WTC11 (cell line): ENCODE results near the gene ANKRD33B. TPM values are rescaled to one million over a fixed set of nuclear protein-coding genes. Genes with fewer than 3 reads are reported as not detected.

ENCODE experiments used
- ATAC-seq: fragments of 200-7000 bp; cut with Tn5 transposase; 2 replicates; pipeline ENCODE4 v1.10.0; 2021; ENCODE audit warnings: mild to moderate bottlenecking, moderate library complexity
- CTCF ChIA-PET: fragments of 300-600 bp; sonication (Branson Sonifier 250); formaldehyde crosslinking; loops from one replicate; lab custom pipeline; 2021; ENCODE audit warnings: antibody characterized with exemption; lab: Charles Lee
- POLR2A ChIA-PET: fragments of 350-600 bp; sonication (Branson Sonifier 250); formaldehyde crosslinking; loops from one replicate; lab custom pipeline; 2021; ENCODE audit warnings: antibody characterized with exemption; lab: Charles Lee
- DNase-seq: peaks from one replicate; pipeline ENCODE4 v3.0.0; 2021; ENCODE audit warnings: low spot score
- H3K27ac Mint-ChIP-seq: 2 replicates; pipeline ENCODE4 v1.8.0; 2021; ENCODE audit warnings: mixed read lengths
- H3K27me3 Mint-ChIP-seq: 2 replicates; pipeline ENCODE4 v1.8.0; 2021; ENCODE audit warnings: low read depth, mild to moderate bottlenecking, moderate library complexity, mixed read lengths
- H3K36me3 Mint-ChIP-seq: 2 replicates; pipeline ENCODE4 v1.8.0; 2021; ENCODE audit warnings: mixed read lengths
- H3K4me1 Mint-ChIP-seq: 2 replicates; pipeline ENCODE4 v1.8.0; 2022; ENCODE audit warnings: mixed read lengths
- H3K4me3 Mint-ChIP-seq: 2 replicates; pipeline ENCODE4 v1.8.0; 2021; ENCODE audit warnings: mild to moderate bottlenecking, moderate library complexity, mixed read lengths
- H3K9me3 Mint-ChIP-seq: 2 replicates; pipeline ENCODE4 v1.8.0; 2021; ENCODE audit warnings: mixed read lengths
- AR ChIP-seq: fragments of 250-450 bp; sonication (Bioruptor Pico); IDR thresholded peaks from 2 replicates; pipeline ENCODE4 v1.9.0; 2021; ENCODE audit warnings: mild to moderate bottlenecking
- CREB1 ChIP-seq: sonication (generic); formaldehyde crosslinking; IDR thresholded peaks from 2 replicates; pipeline ENCODE4 v1.8.0; 2023; ENCODE audit warnings: mild to moderate bottlenecking, missing genetic modification reagents
- E2F1 ChIP-seq: sonication (generic); formaldehyde crosslinking; IDR thresholded peaks from 2 replicates; pipeline ENCODE4 v1.8.0; 2022; ENCODE audit warnings: mild to moderate bottlenecking, missing genetic modification reagents
- ELF4 ChIP-seq: sonication (generic); formaldehyde crosslinking; IDR thresholded peaks from 2 replicates; pipeline ENCODE4 v1.8.1; 2022; ENCODE audit warnings: low read depth, mild to moderate bottlenecking, moderate library complexity, missing genetic modification reagents
- MYBL2 ChIP-seq: sonication (generic); formaldehyde crosslinking; IDR thresholded peaks from 2 replicates; pipeline ENCODE4 v1.8.1; 2023; ENCODE audit warnings: mild to moderate bottlenecking, moderate library complexity, missing genetic modification reagents
- NFATC4 ChIP-seq: fragments of 250-450 bp; sonication (Bioruptor Pico); IDR thresholded peaks from 2 replicates; pipeline ENCODE4 v1.9.0; 2021; ENCODE audit warnings: mild to moderate bottlenecking
- NR1H2 ChIP-seq: sonication (generic); formaldehyde crosslinking; IDR thresholded peaks from 2 replicates; pipeline ENCODE4 v1.9.0; 2021; ENCODE audit warnings: mild to moderate bottlenecking, moderate library complexity, missing genetic modification reagents
- PREB ChIP-seq: sonication (generic); formaldehyde crosslinking; IDR thresholded peaks from 2 replicates; pipeline ENCODE4 v1.8.1; 2022; ENCODE audit warnings: mild to moderate bottlenecking, missing genetic modification reagents, moderate library complexity, borderline replicate concordance
- RELA ChIP-seq: sonication (generic); formaldehyde crosslinking; IDR thresholded peaks from 2 replicates; pipeline ENCODE4 v1.8.1; 2022; ENCODE audit warnings: missing genetic modification reagents, mild to moderate bottlenecking, borderline replicate concordance
- USF1 ChIP-seq: sonication (generic); formaldehyde crosslinking; IDR thresholded peaks from 2 replicates; pipeline ENCODE4 v1.8.0; 2022; ENCODE audit warnings: mild to moderate bottlenecking, missing genetic modification reagents
- ZNF263 ChIP-seq: sonication (generic); formaldehyde crosslinking; IDR thresholded peaks from 2 replicates; pipeline ENCODE4 v1.8.1; 2022; ENCODE audit warnings: low read depth, mild to moderate bottlenecking, moderate library complexity, missing genetic modification reagents
- ZNF416 ChIP-seq: fragments of 250-450 bp; sonication (Bioruptor Pico); IDR thresholded peaks from 2 replicates; pipeline ENCODE4 v1.9.0; 2021; ENCODE audit warnings: mild to moderate bottlenecking, inconsistent platforms
- ZNF425 ChIP-seq: fragments of 250-450 bp; sonication (Bioruptor Pico); conservative IDR thresholded peaks from 2 replicates; pipeline ENCODE4 v1.9.0; 2021; ENCODE audit warnings: mild to moderate bottlenecking
- total RNA-seq: library from RNA; stranded (reverse); gene quantifications from 3 replicates; pipeline ENCODE4 v1.2.3, GENCODE V29; 2021
- TF ChIP-seq, protein P1 (sequence below): fragments of 200-600 bp; IDR thresholded peaks from 2 replicates; pipeline ENCODE4 v1.8.0; 2022; ENCODE audit warnings: antibody characterized with exemption
- TF ChIP-seq, protein P2 (sequence below): sonication (generic); formaldehyde crosslinking; IDR thresholded peaks from 2 replicates; pipeline ENCODE4 v1.8.1; 2023; ENCODE audit warnings: mild to moderate bottlenecking, missing genetic modification reagents, moderate library complexity

The ANKRD33B gene
- total RNA-seq, 1 experiment from 2014 or later: 9.2 TPM

DNA sequence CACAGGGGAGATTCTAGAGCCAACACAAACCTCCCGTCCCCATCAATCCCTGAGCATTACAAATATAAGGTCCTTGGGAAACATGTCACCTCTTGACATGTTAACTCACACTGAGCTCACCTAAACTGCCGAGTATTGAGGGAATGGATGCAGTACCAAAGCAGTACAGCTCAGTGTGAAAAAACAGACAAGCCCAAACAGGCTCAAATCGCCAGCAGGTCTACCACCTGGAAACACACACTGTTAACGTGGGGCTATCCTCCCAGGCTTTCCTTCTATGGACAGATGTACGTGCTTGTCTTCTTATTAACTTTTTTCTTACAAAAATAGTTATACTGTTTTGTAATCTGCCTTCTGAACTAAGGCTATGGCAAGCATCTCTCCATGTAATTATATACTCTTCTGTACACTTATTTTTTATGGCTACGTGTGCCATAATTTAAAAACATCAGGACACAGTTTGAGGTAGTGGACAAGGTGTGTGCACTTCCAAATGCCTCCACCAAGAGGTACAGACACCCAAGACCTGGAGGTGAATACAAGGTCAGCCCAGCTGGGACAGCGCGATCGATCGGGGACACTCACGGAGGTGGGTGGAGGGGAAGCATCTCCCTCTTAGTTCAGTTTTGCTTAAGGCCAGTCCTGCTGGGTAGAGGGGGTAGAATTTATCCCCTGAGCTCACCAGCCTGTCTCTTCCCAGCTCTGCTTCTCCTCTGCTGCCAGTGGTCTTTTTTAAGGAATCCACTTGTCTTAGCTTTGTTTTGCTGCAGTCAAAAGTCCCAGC, 120.6 kb downstream of the ANKRD33B start (continued):
- TF ChIP-seq ZNF416: no peak
- no peak for TF ChIP-seq RELA (CRISPR knock-in tag)
- no peak for TF ChIP-seq CREB1 (CRISPR knock-in tag)
- TF ChIP-seq NR1H2 (CRISPR knock-in tag): no peak
- no peak for TF ChIP-seq ZNF425 (CRISPR knock-in tag)
- TF ChIP-seq, all 79 proteins: peak for 0

GRCh38 chr5:10685115-10685521, 121.2 kb downstream of the ANKRD33B start:
- peaks cover 29% of the 10 kb centered on the region for H3K36me3 Mint-ChIP-seq
- CTCF ChIA-PET: interaction anchor here (0.5 to 2.2 kb wide), 11 partner anchors 10 to 401 kb away, joined by 3 to 13 read pairs (median 4); no protein-coding TSS in a partner anchor
- DNase-seq: no peak

DNA sequence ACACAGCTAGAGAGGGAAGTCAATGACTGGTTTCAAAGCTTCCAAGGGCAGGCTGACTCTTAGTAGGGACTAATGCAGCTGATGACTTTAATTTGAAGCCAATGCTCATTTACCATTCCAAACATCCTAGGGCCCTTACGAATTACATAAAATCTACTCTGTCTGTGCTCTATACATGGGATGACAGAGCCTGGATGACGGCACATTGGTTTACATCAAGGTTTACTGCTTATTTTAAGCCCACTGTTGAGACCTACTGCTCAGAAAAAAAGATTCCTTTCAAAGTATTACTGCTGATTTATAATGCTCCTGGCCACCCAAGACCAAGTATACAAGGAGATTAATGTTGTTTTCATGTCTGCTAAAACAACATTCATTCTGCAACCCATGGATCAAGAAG, 123.0 kb downstream of the ANKRD33B start:
- H3K36me3 Mint-ChIP-seq: peaks cover 22% of the 10 kb centered on the region
- POLR2A ChIA-PET: no interaction called here
- no peak overlapping the region for H3K4me3 Mint-ChIP-seq
- CTCF ChIA-PET: no interaction called here
- no peak for DNase-seq
- no peaks in the 10 kb centered on the region for H3K27me3 Mint-ChIP-seq
- no peak overlapping the region for H3K27ac Mint-ChIP-seq
- H3K4me1 Mint-ChIP-seq: peaks cover 34% of the 10 kb centered on the region
- no peak for ATAC-seq
- peaks cover 14% of the 10 kb centered on the region for H3K9me3 Mint-ChIP-seq
- no peak for TF ChIP-seq NFATC4 (CRISPR knock-in tag)
- TF ChIP-seq MYBL2 (CRISPR knock-in tag): no peak
- TF ChIP-seq E2F1: no peak
- TF ChIP-seq PREB (CRISPR knock-in tag): no peak
- no peak for TF ChIP-seq ELF4
- TF ChIP-seq, protein P1, sequence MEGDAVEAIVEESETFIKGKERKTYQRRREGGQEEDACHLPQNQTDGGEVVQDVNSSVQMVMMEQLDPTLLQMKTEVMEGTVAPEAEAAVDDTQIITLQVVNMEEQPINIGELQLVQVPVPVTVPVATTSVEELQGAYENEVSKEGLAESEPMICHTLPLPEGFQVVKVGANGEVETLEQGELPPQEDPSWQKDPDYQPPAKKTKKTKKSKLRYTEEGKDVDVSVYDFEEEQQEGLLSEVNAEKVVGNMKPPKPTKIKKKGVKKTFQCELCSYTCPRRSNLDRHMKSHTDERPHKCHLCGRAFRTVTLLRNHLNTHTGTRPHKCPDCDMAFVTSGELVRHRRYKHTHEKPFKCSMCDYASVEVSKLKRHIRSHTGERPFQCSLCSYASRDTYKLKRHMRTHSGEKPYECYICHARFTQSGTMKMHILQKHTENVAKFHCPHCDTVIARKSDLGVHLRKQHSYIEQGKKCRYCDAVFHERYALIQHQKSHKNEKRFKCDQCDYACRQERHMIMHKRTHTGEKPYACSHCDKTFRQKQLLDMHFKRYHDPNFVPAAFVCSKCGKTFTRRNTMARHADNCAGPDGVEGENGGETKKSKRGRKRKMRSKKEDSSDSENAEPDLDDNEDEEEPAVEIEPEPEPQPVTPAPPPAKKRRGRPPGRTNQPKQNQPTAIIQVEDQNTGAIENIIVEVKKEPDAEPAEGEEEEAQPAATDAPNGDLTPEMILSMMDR: no peak
- TF ChIP-seq ZNF263 (CRISPR knock-in tag): no peak

More at GRCh38 chr5:10685115-10685521, 121.2 kb downstream of the ANKRD33B start:
- Mint-ChIP-seq H3K4me3 (no peak overlapping the region), H3K9me3 (peaks cover 14% of the 10 kb centered on the region), H3K27me3 (no peaks in the 10 kb centered on the region), H3K27ac (no peak overlapping the region), H3K4me1 (peaks cover 30% of the 10 kb centered on the region)
- POLR2A ChIA-PET: no interaction called here
- TF ChIP-seq, protein P2, sequence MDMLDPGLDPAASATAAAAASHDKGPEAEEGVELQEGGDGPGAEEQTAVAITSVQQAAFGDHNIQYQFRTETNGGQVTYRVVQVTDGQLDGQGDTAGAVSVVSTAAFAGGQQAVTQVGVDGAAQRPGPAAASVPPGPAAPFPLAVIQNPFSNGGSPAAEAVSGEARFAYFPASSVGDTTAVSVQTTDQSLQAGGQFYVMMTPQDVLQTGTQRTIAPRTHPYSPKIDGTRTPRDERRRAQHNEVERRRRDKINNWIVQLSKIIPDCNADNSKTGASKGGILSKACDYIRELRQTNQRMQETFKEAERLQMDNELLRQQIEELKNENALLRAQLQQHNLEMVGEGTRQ (CRISPR knock-in tag): peak; percentile 55
- TF ChIP-seq AR: no peak
- peak; percentile 22; the same call in 1 of the 2 replicates for TF ChIP-seq USF1 (CRISPR knock-in tag)
- ATAC-seq: no peak
